ENCODE measurements around the gene STXBP5.
A peak's percentile ranks its signal among the peaks of the same experiment; 100 is the strongest.

The STXBP5 gene

DNA sequence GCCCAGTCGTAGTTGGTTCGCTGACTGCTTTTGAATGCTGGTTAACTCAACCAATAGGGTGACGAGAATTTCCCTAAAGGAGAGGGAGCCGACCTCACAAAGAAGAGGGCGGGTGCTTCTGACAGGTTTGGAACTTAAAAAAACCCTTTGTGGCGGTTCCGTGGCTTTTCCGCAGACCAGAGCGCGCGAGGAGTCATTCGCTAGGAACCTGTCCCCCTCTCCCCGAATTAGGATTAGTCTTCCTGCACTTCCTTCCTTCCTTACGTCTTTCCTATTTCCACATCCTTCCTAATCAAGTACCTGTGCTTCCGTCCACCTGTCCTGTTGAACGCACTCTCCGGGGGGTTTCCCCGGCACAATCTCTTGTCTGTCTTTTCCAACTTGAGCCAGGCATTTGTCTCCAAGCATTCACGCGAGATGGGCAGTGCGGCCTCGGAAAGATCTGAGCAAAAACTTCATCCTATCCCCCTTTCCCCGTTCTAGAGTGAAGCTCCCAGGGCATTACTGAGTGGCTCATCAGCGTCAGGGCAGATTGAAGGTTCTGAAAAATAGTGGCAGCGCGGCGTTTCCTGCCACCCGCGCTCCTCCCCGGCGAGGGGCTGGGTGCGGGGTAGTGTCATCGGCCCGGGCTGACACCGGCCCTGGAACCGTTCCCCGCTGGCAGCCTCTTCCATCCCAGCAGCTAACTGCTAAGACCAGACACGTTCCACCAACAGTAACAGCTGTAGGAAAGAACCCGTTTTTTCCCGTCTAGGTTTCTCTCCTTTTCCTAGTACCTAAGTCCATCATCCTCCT is 1.5 kb upstream of the STXBP5 start:
- peak overlapping the region; percentile 71 for H3K4me3 ChIP-seq (ENCODE audit: extremely low read depth, insufficient read depth, low read length, poor library complexity, severe bottlenecking)
- no peaks in the 10 kb centered on the region for H3K4me1 ChIP-seq (ENCODE audit: control insufficient read depth, insufficient read depth, low read length, poor library complexity, severe bottlenecking)
- WGBS, 2 experiments (ENCODE audit: insufficient coverage in 2 of 2) = 0% methylated on average over 34 to 39 of the region's 40 CpGs
- H3K9me3 ChIP-seq (ENCODE audit: control insufficient read depth, low read length) = no peaks in the 10 kb centered on the region
- no peaks in the 10 kb centered on the region for H3K36me3 ChIP-seq (ENCODE audit: control insufficient read depth, insufficient read depth, low read length)
- peak overlapping the region; percentile 71 for H3K27ac ChIP-seq (ENCODE audit: low read depth, low read length, severe bottlenecking)

- Histone ChIP-seq H3K27ac (ENCODE audit: low read depth, low read length, severe bottlenecking) (peak overlapping the region; percentile 71), H3K9me3 (ENCODE audit: control insufficient read depth, low read length) (no peaks in the 10 kb centered on the region), H3K4me3 (ENCODE audit: extremely low read depth, insufficient read depth, low read length, poor library complexity, severe bottlenecking) (peak overlapping the region; percentile 71), H3K36me3 (ENCODE audit: control insufficient read depth, insufficient read depth, low read length) (no peaks in the 10 kb centered on the region), H3K4me1 (ENCODE audit: control insufficient read depth, insufficient read depth, low read length, poor library complexity, severe bottlenecking) (no peaks in the 10 kb centered on the region)
- 0 to 1% methylated on average over 56 to 65 of the region's 74 CpGs for WGBS, 2 experiments (ENCODE audit: insufficient coverage in 2 of 2)
These were observed 732 bp upstream of the STXBP5 start for GRCh38 chr6:147203311-147204059.

GRCh38 chr6:147204843-147205311 is 660 bp downstream of the STXBP5 start:
- Histone ChIP-seq H3K36me3 (ENCODE audit: control insufficient read depth, insufficient read depth, low read length) (no peaks in the 10 kb centered on the region), H3K27ac (ENCODE audit: low read depth, low read length, severe bottlenecking) (no peak overlapping the region), H3K4me3 (ENCODE audit: extremely low read depth, insufficient read depth, low read length, poor library complexity, severe bottlenecking) (peak overlapping the region; percentile 71), H3K4me1 (ENCODE audit: control insufficient read depth, insufficient read depth, low read length, poor library complexity, severe bottlenecking) (no peaks in the 10 kb centered on the region), H3K9me3 (ENCODE audit: control insufficient read depth, low read length) (no peaks in the 10 kb centered on the region)
- WGBS, 2 experiments (ENCODE audit: insufficient coverage in 2 of 2) = 8 to 21% methylated on average over 2 to 4 of the region's 11 CpGs

DNA sequence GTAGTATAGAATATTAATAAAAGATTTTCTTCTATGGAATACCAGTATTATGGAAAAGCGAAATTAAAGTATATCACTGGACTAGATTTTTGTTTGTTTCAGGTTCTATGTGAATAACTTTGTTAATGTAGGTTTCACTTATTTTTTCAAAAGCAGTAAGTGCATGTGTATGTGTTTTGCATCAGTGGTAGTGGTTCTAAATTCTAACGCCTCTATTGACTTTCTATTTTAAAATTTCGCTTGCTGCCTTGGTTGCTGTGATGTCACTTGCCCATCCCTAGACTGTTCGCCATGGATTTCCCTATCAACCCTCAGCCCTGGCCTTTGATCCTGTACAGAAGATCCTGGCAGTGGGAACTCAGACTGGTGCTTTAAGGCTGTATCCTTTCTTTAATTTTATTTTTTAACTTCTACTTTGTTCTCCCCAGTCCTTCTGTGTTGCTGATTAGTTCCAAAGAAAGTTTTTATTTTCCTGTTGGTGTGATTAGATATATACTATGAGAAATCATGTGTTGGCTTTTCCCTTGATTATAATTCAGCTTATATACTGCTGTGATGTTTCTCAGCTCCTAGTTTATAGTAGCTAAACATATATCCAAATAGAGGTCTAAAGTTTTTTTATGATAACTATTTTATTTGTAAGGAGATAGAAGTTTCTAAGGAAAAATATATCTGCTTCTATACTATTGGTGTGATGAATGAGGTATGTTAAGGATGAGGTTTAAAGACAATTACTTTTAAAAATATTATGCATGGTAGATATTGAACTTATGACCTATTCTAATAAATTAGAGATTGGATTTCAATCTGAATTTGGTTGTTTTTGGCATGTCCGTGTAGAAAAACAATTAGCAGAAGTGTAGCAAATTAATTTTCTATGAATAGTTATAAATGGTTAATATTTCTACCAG is 1.7 kb downstream of the STXBP5 start:
- Histone ChIP-seq H3K27ac (ENCODE audit: low read depth, low read length, severe bottlenecking) (no peak overlapping the region), H3K36me3 (ENCODE audit: control insufficient read depth, insufficient read depth, low read length) (peaks cover 6% of the 10 kb centered on the region), H3K9me3 (ENCODE audit: control insufficient read depth, low read length) (no peaks in the 10 kb centered on the region), H3K4me1 (ENCODE audit: control insufficient read depth, insufficient read depth, low read length, poor library complexity, severe bottlenecking) (no peaks in the 10 kb centered on the region), H3K4me3 (ENCODE audit: extremely low read depth, insufficient read depth, low read length, poor library complexity, severe bottlenecking) (peak overlapping the region; percentile 71)
- 68 to 100% methylated on average over 1 to 3 of the region's 5 CpGs for WGBS, 2 experiments (ENCODE audit: insufficient coverage in 2 of 2)

DNA sequence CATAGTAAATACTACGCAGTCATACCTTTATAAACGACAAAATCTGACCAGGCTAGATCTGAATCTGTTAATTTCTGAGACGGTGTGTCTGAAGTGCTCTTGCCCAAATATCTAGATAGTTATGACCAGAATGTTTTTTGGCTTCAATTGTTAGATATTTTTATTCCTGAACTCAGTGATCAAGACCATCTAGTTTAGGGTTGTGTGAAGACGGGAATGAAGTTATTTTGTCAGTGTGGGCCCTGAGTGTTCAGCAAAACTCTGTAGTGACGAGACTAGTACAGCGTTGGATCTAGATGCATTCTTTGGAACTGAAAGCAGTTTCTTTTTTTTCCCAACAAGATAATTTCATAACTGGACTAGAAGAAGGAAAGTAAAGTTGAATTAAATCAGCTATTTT is 3.1 kb downstream of the STXBP5 start:
- H3K27ac ChIP-seq (ENCODE audit: low read depth, low read length, severe bottlenecking) = no peak overlapping the region
- H3K9me3 ChIP-seq (ENCODE audit: control insufficient read depth, low read length) = no peaks in the 10 kb centered on the region
- WGBS, 2 experiments (ENCODE audit: insufficient coverage in 2 of 2) = 90% methylated on average over 3 of the region's 6 CpGs; no CpG with 5 or more reads in 1 of the 2 experiments
- H3K4me3 ChIP-seq (ENCODE audit: extremely low read depth, insufficient read depth, low read length, poor library complexity, severe bottlenecking) = no peak overlapping the region
- peaks cover 6% of the 10 kb centered on the region for H3K36me3 ChIP-seq (ENCODE audit: control insufficient read depth, insufficient read depth, low read length)
- no peaks in the 10 kb centered on the region for H3K4me1 ChIP-seq (ENCODE audit: control insufficient read depth, insufficient read depth, low read length, poor library complexity, severe bottlenecking)

DNA sequence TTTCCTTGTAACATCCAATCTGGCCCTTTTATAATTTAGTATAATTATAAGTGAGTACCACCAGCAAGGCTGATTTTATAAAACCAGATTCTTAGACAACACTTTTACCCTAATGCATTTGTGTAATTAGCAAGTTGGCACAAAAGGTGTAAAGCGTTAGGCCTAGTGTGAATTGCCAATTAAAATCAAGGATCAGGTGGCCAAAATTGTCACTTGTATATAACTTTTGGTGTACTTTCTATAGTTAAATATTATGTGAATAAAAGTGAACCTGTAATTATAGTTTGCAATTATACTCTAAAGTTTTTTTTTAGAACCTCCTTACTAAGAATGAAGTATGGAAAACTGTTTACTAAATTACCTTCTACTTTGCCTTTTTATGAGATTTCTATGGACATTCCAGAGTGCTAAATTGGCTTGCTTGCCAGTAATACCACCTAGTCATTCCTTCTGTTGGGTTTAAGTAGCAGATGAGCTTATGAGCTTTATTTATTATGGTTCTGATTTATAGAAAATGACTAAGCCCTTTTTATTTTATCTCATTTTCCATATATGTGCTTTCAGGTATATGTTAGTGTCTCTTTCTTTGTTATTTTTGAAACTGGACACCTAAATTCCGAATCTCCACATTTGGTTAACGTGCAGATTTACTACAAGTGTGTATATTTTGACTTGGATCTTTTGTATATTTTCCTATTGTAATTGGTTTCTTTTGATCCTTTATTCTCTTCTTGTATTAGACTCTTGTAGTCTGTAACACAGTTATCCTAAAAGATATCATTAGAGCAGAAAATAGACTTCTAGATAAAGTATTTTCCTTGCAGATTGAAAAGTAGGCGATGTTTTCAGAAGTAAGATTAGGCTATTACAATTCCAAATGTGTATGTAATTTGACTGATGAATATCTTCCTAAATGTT is 3.9 kb downstream of the STXBP5 start:
- peaks cover 6% of the 10 kb centered on the region for H3K36me3 ChIP-seq (ENCODE audit: control insufficient read depth, insufficient read depth, low read length)
- no peaks in the 10 kb centered on the region for H3K4me1 ChIP-seq (ENCODE audit: control insufficient read depth, insufficient read depth, low read length, poor library complexity, severe bottlenecking)
- WGBS, 2 experiments (ENCODE audit: insufficient coverage in 2 of 2) = 87% methylated on average over 2 of the region's 4 CpGs; no CpG with 5 or more reads in 1 of the 2 experiments
- no peaks in the 10 kb centered on the region for H3K9me3 ChIP-seq (ENCODE audit: control insufficient read depth, low read length)
- H3K27ac ChIP-seq (ENCODE audit: low read depth, low read length, severe bottlenecking) = no peak overlapping the region
- no peak overlapping the region for H3K4me3 ChIP-seq (ENCODE audit: extremely low read depth, insufficient read depth, low read length, poor library complexity, severe bottlenecking)

- WGBS, 2 experiments (ENCODE audit: insufficient coverage in 2 of 2) = 89 to 100% methylated on average over 1 to 2 of the region's 2 CpGs
These were observed 5.7 kb downstream of the STXBP5 start for GRCh38 chr6:147209762-147210449.

DNA sequence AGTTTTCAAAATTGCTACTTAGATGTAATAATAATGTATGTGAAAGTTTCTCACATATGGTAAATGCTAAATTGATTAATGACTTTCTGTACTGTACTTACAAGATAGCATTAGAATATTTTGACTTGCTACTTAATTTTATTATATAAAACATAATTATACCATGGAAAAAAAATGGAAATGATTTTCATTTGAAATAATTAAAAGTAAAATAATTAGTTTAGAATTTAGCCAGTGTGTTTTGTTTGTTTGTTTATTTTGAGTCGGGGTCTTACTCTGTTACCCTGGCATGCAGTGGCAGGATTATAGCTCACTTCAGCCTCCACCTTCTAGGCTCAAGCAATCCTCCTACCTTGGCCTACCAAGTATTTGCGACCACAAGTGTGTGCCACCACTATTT is 7.1 kb downstream of the STXBP5 start:
- WGBS, 2 experiments (ENCODE audit: insufficient coverage in 2 of 2) = 100% methylated on average over 1 to 2 of the region's 2 CpGs
- peaks cover 16% of the 10 kb centered on the region for H3K36me3 ChIP-seq (ENCODE audit: control insufficient read depth, insufficient read depth, low read length)
- no peak overlapping the region for H3K4me3 ChIP-seq (ENCODE audit: extremely low read depth, insufficient read depth, low read length, poor library complexity, severe bottlenecking)
- no peak overlapping the region for H3K27ac ChIP-seq (ENCODE audit: low read depth, low read length, severe bottlenecking)
- no peaks in the 10 kb centered on the region for H3K9me3 ChIP-seq (ENCODE audit: control insufficient read depth, low read length)
- no peaks in the 10 kb centered on the region for H3K4me1 ChIP-seq (ENCODE audit: control insufficient read depth, insufficient read depth, low read length, poor library complexity, severe bottlenecking)

More at GRCh38 chr6:147209762-147210449, 5.7 kb downstream of the STXBP5 start:
- no peak overlapping the region for H3K4me3 ChIP-seq (ENCODE audit: extremely low read depth, insufficient read depth, low read length, poor library complexity, severe bottlenecking)
- H3K36me3 ChIP-seq (ENCODE audit: control insufficient read depth, insufficient read depth, low read length) = peaks cover 11% of the 10 kb centered on the region
- H3K27ac ChIP-seq (ENCODE audit: low read depth, low read length, severe bottlenecking) = no peak overlapping the region
- no peaks in the 10 kb centered on the region for H3K9me3 ChIP-seq (ENCODE audit: control insufficient read depth, low read length)
- H3K4me1 ChIP-seq (ENCODE audit: control insufficient read depth, insufficient read depth, low read length, poor library complexity, severe bottlenecking) = no peaks in the 10 kb centered on the region

GRCh38 chr6:147211831-147212230 is 7.6 kb downstream of the STXBP5 start:
- Histone ChIP-seq H3K4me1 (ENCODE audit: control insufficient read depth, insufficient read depth, low read length, poor library complexity, severe bottlenecking) (no peaks in the 10 kb centered on the region), H3K9me3 (ENCODE audit: control insufficient read depth, low read length) (no peaks in the 10 kb centered on the region), H3K27ac (ENCODE audit: low read depth, low read length, severe bottlenecking) (no peak overlapping the region), H3K36me3 (ENCODE audit: control insufficient read depth, insufficient read depth, low read length) (peaks cover 16% of the 10 kb centered on the region), H3K4me3 (ENCODE audit: extremely low read depth, insufficient read depth, low read length, poor library complexity, severe bottlenecking) (no peak overlapping the region)
- 93 to 100% methylated on average over 2 to 3 of the region's 4 CpGs for WGBS, 2 experiments (ENCODE audit: insufficient coverage in 2 of 2)

Measured in mesodermal cell (in vitro differentiated cells).